Fibroblast of lung (primary cell): ENCODE results near the gene CATSPER4.

Experiments used
- CTCF ChIP-seq, 2 donors: IDR thresholded peaks in 1 of 2; conservative IDR thresholded peaks in 1 of 2; 1 replicate in 1 of 2; 2 replicates in 1 of 2; pipeline ENCODE4 v1.5.1; 2011 to 2012; ENCODE audit warnings: low read length in 2 of 2, control low read depth in 1 of 2, inconsistent platforms in 1 of 2, low read depth in 1 of 2, mild to moderate bottlenecking in 1 of 2
- EZH2 ChIP-seq: IDR thresholded peaks from 2 replicates; pipeline ENCODE4 v1.5.1; 2012; ENCODE audit warnings: low read length, control low read depth, mild to moderate bottlenecking; ENCODE audit errors: missing control alignments

DNA sequence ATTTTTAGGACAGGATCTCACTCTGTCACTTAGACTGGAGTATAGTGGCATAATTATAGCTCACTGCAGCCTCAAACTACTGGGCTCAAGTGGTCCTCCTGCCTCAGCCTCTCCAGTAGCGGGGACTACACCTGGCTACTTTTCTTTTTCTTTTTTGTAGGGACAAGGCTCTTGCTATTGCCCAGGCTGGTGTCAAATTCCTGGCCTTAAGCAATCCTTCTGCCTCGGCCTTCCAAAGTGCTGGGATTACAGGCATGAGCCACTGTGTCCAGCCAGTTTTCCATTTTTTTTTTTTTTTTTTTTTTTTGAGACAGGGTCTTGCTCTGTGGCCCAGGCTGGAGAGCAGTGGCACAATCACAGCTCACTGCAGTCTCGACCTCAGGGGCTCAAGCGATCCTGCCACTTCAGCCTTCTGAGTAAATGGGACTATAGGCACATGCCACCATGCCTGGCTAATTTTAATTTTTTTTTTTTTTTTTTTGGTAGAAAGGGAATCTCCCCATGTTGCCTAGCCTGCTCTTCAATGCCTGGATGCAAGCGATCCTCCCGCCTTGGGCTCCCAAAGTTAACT, 23.0 kb downstream of the CATSPER4 start:
- TF ChIP-seq CTCF (conservative IDR thresholded peaks at IDR 0.05 in 1 of 2, IDR thresholded peaks at IDR 0.05 in 1 of 2; ENCODE audit: low read depth in 1 of 2, low read length in 2 of 2) (no peak), EZH2 (no peak)
